ENCODE measurements around the gene CHRNA10.

Gene CHRNA10

GRCh38 chr11:3627291-3627690 is 43.9 kb downstream of the CHRNA10 start:
- Histone ChIP-seq H3K36me3 (ENCODE audit: control insufficient read depth, insufficient read depth, low read length, severe bottlenecking) (no peaks in the 10 kb centered on the region), H3K4me1 (ENCODE audit: control insufficient read depth, insufficient read depth, low read length) (peaks cover 18% of the 10 kb centered on the region), H3K9ac (ENCODE audit: low read length) (peak overlapping the region; percentile 38), H3K4me3 (ENCODE audit: low read length) (peak overlapping the region; percentile 53), H3K9me3 (ENCODE audit: control insufficient read depth, low read length) (no peaks in the 10 kb centered on the region), H3K27me3 (replicated peaks; ENCODE audit: control insufficient read depth, insufficient read depth, low read length) (no peaks in the 10 kb centered on the region)
- DNase-seq (ENCODE audit: low read depth), result peak; percentile 33

- Histone ChIP-seq H3K9me3 (ENCODE audit: control insufficient read depth, low read length) (no peaks in the 10 kb centered on the region), H3K9ac (ENCODE audit: low read length) (no peak overlapping the region), H3K36me3 (ENCODE audit: control insufficient read depth, insufficient read depth, low read length, severe bottlenecking) (no peaks in the 10 kb centered on the region), H3K4me3 (ENCODE audit: low read length) (no peak overlapping the region), H3K4me1 (ENCODE audit: control insufficient read depth, insufficient read depth, low read length) (peaks cover 18% of the 10 kb centered on the region), H3K27me3 (replicated peaks; ENCODE audit: control insufficient read depth, insufficient read depth, low read length) (peaks cover 3% of the 10 kb centered on the region)
- DNase-seq (ENCODE audit: low read depth), result no peak
Observed at GRCh38 chr11:3626250-3626960, 44.8 kb downstream of the CHRNA10 start.

- H3K4me1 ChIP-seq (ENCODE audit: control insufficient read depth, insufficient read depth, low read length), result peaks cover 18% of the 10 kb centered on the region
- H3K27me3 ChIP-seq (replicated peaks; ENCODE audit: control insufficient read depth, insufficient read depth, low read length), result peaks cover 3% of the 10 kb centered on the region
- H3K36me3 ChIP-seq (ENCODE audit: control insufficient read depth, insufficient read depth, low read length, severe bottlenecking), result no peaks in the 10 kb centered on the region
- H3K4me3 ChIP-seq (ENCODE audit: low read length), result no peak overlapping the region
- no peaks in the 10 kb centered on the region for H3K9me3 ChIP-seq (ENCODE audit: control insufficient read depth, low read length)
- DNase-seq (ENCODE audit: low read depth), result no peak
- H3K9ac ChIP-seq (ENCODE audit: low read length), result no peak overlapping the region
Observed at GRCh38 chr11:3623767-3624458, 47.3 kb downstream of the CHRNA10 start.

GRCh38 chr11:3623121-3623520 is 48.1 kb downstream of the CHRNA10 start:
- no peak overlapping the region for H3K9ac ChIP-seq (ENCODE audit: low read length)
- peaks cover 3% of the 10 kb centered on the region for H3K27me3 ChIP-seq (replicated peaks; ENCODE audit: control insufficient read depth, insufficient read depth, low read length)
- peaks cover 18% of the 10 kb centered on the region for H3K4me1 ChIP-seq (ENCODE audit: control insufficient read depth, insufficient read depth, low read length)
- H3K9me3 ChIP-seq (ENCODE audit: control insufficient read depth, low read length), result no peaks in the 10 kb centered on the region
- H3K4me3 ChIP-seq (ENCODE audit: low read length), result no peak overlapping the region
- DNase-seq (ENCODE audit: low read depth), result no peak
- no peaks in the 10 kb centered on the region for H3K36me3 ChIP-seq (ENCODE audit: control insufficient read depth, insufficient read depth, low read length, severe bottlenecking)

GRCh38 chr11:3622521-3622920 is 48.7 kb downstream of the CHRNA10 start:
- DNase-seq (ENCODE audit: low read depth), result no peak

GRCh38 chr11:3617990-3618389 is 53.2 kb downstream of the CHRNA10 start:
- no peak for DNase-seq (ENCODE audit: low read depth)
- Histone ChIP-seq H3K9ac (ENCODE audit: low read length) (no peak overlapping the region), H3K27me3 (replicated peaks; ENCODE audit: control insufficient read depth, insufficient read depth, low read length) (peaks cover 3% of the 10 kb centered on the region), H3K36me3 (ENCODE audit: control insufficient read depth, insufficient read depth, low read length, severe bottlenecking) (no peaks in the 10 kb centered on the region), H3K9me3 (ENCODE audit: control insufficient read depth, low read length) (no peaks in the 10 kb centered on the region), H3K4me1 (ENCODE audit: control insufficient read depth, insufficient read depth, low read length) (peaks cover 4% of the 10 kb centered on the region), H3K4me3 (ENCODE audit: low read length) (no peak overlapping the region)

More at GRCh38 chr11:3622521-3622920, 48.7 kb downstream of the CHRNA10 start:
- Histone ChIP-seq H3K4me3 (ENCODE audit: low read length) (no peak overlapping the region), H3K36me3 (ENCODE audit: control insufficient read depth, insufficient read depth, low read length, severe bottlenecking) (no peaks in the 10 kb centered on the region), H3K9me3 (ENCODE audit: control insufficient read depth, low read length) (no peaks in the 10 kb centered on the region), H3K4me1 (ENCODE audit: control insufficient read depth, insufficient read depth, low read length) (peaks cover 18% of the 10 kb centered on the region), H3K9ac (ENCODE audit: low read length) (no peak overlapping the region), H3K27me3 (replicated peaks; ENCODE audit: control insufficient read depth, insufficient read depth, low read length) (peaks cover 3% of the 10 kb centered on the region)

- Histone ChIP-seq H3K9me3 (ENCODE audit: control insufficient read depth, low read length) (peaks cover 4% of the 10 kb centered on the region), H3K9ac (ENCODE audit: low read length) (no peak overlapping the region), H3K36me3 (ENCODE audit: control insufficient read depth, insufficient read depth, low read length, severe bottlenecking) (no peaks in the 10 kb centered on the region), H3K4me3 (ENCODE audit: low read length) (no peak overlapping the region), H3K27me3 (replicated peaks; ENCODE audit: control insufficient read depth, insufficient read depth, low read length) (peaks cover 2% of the 10 kb centered on the region), H3K4me1 (ENCODE audit: control insufficient read depth, insufficient read depth, low read length) (no peaks in the 10 kb centered on the region)
- DNase-seq (ENCODE audit: low read depth), result no peak
Observed at GRCh38 chr11:3616721-3617460, 54.3 kb downstream of the CHRNA10 start.

GRCh38 chr11:3615998-3616397 is 55.2 kb downstream of the CHRNA10 start:
- Histone ChIP-seq H3K27me3 (replicated peaks; ENCODE audit: control insufficient read depth, insufficient read depth, low read length) (no peaks in the 10 kb centered on the region), H3K36me3 (ENCODE audit: control insufficient read depth, insufficient read depth, low read length, severe bottlenecking) (no peaks in the 10 kb centered on the region), H3K9me3 (ENCODE audit: control insufficient read depth, low read length) (peaks cover 5% of the 10 kb centered on the region), H3K4me3 (ENCODE audit: low read length) (no peak overlapping the region), H3K9ac (ENCODE audit: low read length) (no peak overlapping the region), H3K4me1 (ENCODE audit: control insufficient read depth, insufficient read depth, low read length) (no peaks in the 10 kb centered on the region)
- DNase-seq (ENCODE audit: low read depth), result no peak
